Measurements from ENCODE around the gene BBS9.
A peak's percentile ranks its signal among the peaks of the same experiment; 100 is the strongest.

BBS9 gene

GRCh38 chr7:33327427-33327826, 198.1 kb downstream of the BBS9 start:
- H3K27me3 ChIP-seq (ENCODE audit: control insufficient read depth in 1 of 2, insufficient read depth in 1 of 2, low read length in 2 of 2), result no peaks in the 10 kb centered on the region

DNA sequence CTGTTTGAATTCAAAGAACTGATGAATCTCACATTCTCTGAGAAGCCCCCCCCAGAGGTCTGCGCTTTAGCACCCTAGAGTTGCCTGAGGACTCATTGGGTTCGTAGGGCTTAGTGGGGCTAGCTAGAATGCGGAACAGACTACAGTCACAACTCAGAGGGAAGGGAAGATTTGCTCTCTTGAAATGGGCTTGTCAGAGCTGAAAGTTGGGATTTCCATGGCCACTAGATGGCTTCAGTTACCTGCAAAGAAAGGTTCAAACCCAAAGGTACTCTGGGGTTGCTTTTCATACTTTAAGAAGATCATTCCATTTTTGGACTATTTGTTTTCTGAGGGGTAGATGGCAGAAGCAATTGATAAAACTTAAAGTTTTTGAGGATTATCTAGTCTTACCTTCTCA, 205.0 kb downstream of the BBS9 start:
- H3K4me3 ChIP-seq (ENCODE audit: insufficient read depth in 1 of 2, low read depth in 1 of 2, low read length in 2 of 2), result no peak overlapping the region
- H3K14ac ChIP-seq (ENCODE audit: low read length in 2 of 2), result no peak overlapping the region
- no peak overlapping the region for H3K23ac ChIP-seq (ENCODE audit: low read length in 2 of 2)
- DNase-seq, result peak; percentile 14
- no peak overlapping the region for H2AFZ ChIP-seq (ENCODE audit: low read depth, low read length)
- H2BK12ac ChIP-seq (ENCODE audit: low read length in 2 of 2), result no peak overlapping the region
- H3K9me3 ChIP-seq (ENCODE audit: control insufficient read depth, low read length), result no peaks in the 10 kb centered on the region
- no peaks in the 10 kb centered on the region for H3K79me1 ChIP-seq (replicated peaks; ENCODE audit: low read length, poor library complexity, severe bottlenecking)
- no peak overlapping the region for H2AK5ac ChIP-seq (ENCODE audit: low read length, severe bottlenecking)
- no peak overlapping the region for H2BK5ac ChIP-seq (ENCODE audit: low read depth, low read length, poor library complexity, severe bottlenecking)
- no peak overlapping the region for H3K27ac ChIP-seq (ENCODE audit: low read length, poor library complexity, severe bottlenecking)
- no peaks in the 10 kb centered on the region for H3K27me3 ChIP-seq (ENCODE audit: control insufficient read depth in 1 of 2, insufficient read depth in 1 of 2, low read length in 2 of 2)
- no peak overlapping the region for H3K9ac ChIP-seq (ENCODE audit: low read length)
- H2BK15ac ChIP-seq (ENCODE audit: low read depth, poor library complexity, severe bottlenecking), result no peak overlapping the region
- H2BK120ac ChIP-seq (ENCODE audit: low read depth, low read length), result no peak overlapping the region
- H3K18ac ChIP-seq (ENCODE audit: low read depth in 1 of 2, low read length in 2 of 2), result no peak overlapping the region
- 34% methylated on average over 3 of the region's 3 CpGs for WGBS
- H4K8ac ChIP-seq (ENCODE audit: low read length), result no peak overlapping the region
- H3K4ac ChIP-seq (ENCODE audit: low read depth in 1 of 2, low read length in 2 of 2), result no peak overlapping the region
- H3K36me3 ChIP-seq (ENCODE audit: control insufficient read depth in 1 of 2, insufficient read depth in 2 of 2, low read depth in 1 of 2, low read length in 2 of 2), result no peaks in the 10 kb centered on the region
- H3K4me2 ChIP-seq (ENCODE audit: low read length, poor library complexity, severe bottlenecking), result no peak overlapping the region
- H3K4me1 ChIP-seq (ENCODE audit: control insufficient read depth, insufficient read depth, low read depth, low read length), result no peaks in the 10 kb centered on the region
- H4K91ac ChIP-seq (ENCODE audit: low read length), result no peak overlapping the region

More at GRCh38 chr7:33327427-33327826, 198.1 kb downstream of the BBS9 start:
- Histone ChIP-seq H4K91ac (ENCODE audit: low read length) (no peak overlapping the region), H3K14ac (ENCODE audit: low read length in 2 of 2) (no peak overlapping the region), H3K4me2 (ENCODE audit: low read length, poor library complexity, severe bottlenecking) (no peak overlapping the region), H2BK5ac (ENCODE audit: low read depth, low read length, poor library complexity, severe bottlenecking) (no peak overlapping the region), H2BK15ac (ENCODE audit: low read depth, poor library complexity, severe bottlenecking) (no peak overlapping the region), H2AFZ (ENCODE audit: low read depth, low read length) (no peak overlapping the region), H4K8ac (ENCODE audit: low read length) (no peak overlapping the region), H3K27ac (ENCODE audit: low read length, poor library complexity, severe bottlenecking) (no peak overlapping the region), H3K4me1 (ENCODE audit: control insufficient read depth, insufficient read depth, low read depth, low read length) (no peaks in the 10 kb centered on the region), H3K9me3 (ENCODE audit: control insufficient read depth, low read length) (peaks cover 14% of the 10 kb centered on the region), H3K23ac (ENCODE audit: low read length in 2 of 2) (no peak overlapping the region), H2BK120ac (ENCODE audit: low read depth, low read length) (no peak overlapping the region), H2AK5ac (ENCODE audit: low read length, severe bottlenecking) (no peak overlapping the region), H3K36me3 (ENCODE audit: control insufficient read depth in 1 of 2, insufficient read depth in 2 of 2, low read depth in 1 of 2, low read length in 2 of 2) (no peaks in the 10 kb centered on the region), H3K79me1 (replicated peaks; ENCODE audit: low read length, poor library complexity, severe bottlenecking) (no peaks in the 10 kb centered on the region), H3K18ac (ENCODE audit: low read depth in 1 of 2, low read length in 2 of 2) (no peak overlapping the region), H3K4me3 (ENCODE audit: insufficient read depth in 1 of 2, low read depth in 1 of 2, low read length in 2 of 2) (no peak overlapping the region), H3K9ac (ENCODE audit: low read length) (no peak overlapping the region), H2BK12ac (ENCODE audit: low read length in 2 of 2) (no peak overlapping the region), H3K4ac (ENCODE audit: low read depth in 1 of 2, low read length in 2 of 2) (no peak overlapping the region)
- DNase-seq, result no peak
- WGBS, result 80% methylated on average over 1 of the region's 1 CpG

GRCh38 chr7:33336820-33337219, 207.5 kb downstream of the BBS9 start:
- 100% methylated on average over 1 of the region's 2 CpGs for WGBS
- H3K79me1 ChIP-seq (replicated peaks; ENCODE audit: low read length, poor library complexity, severe bottlenecking), result no peaks in the 10 kb centered on the region
- H3K36me3 ChIP-seq (ENCODE audit: control insufficient read depth in 1 of 2, insufficient read depth in 2 of 2, low read depth in 1 of 2, low read length in 2 of 2), result peaks cover 0 to 2% of the 10 kb centered on the region in 2 experiments

GRCh38 chr7:33339074-33339790, 209.9 kb downstream of the BBS9 start:
- Histone ChIP-seq H3K14ac (ENCODE audit: low read length in 2 of 2) (no peak overlapping the region), H3K4me3 (ENCODE audit: insufficient read depth in 1 of 2, low read depth in 1 of 2, low read length in 2 of 2) (peak overlapping the region in 1 of 2 experiments; percentile 8), H4K91ac (ENCODE audit: low read length) (no peak overlapping the region), H3K36me3 (ENCODE audit: control insufficient read depth in 1 of 2, insufficient read depth in 2 of 2, low read depth in 1 of 2, low read length in 2 of 2) (peaks cover 0 to 2% of the 10 kb centered on the region in 2 experiments), H3K27ac (ENCODE audit: low read length, poor library complexity, severe bottlenecking) (no peak overlapping the region), H3K79me1 (replicated peaks; ENCODE audit: low read length, poor library complexity, severe bottlenecking) (no peaks in the 10 kb centered on the region), H2AK5ac (ENCODE audit: low read length, severe bottlenecking) (no peak overlapping the region), H2BK120ac (ENCODE audit: low read depth, low read length) (no peak overlapping the region), H4K8ac (ENCODE audit: low read length) (no peak overlapping the region), H3K9me3 (ENCODE audit: control insufficient read depth, low read length) (no peaks in the 10 kb centered on the region), H2BK12ac (ENCODE audit: low read length in 2 of 2) (no peak overlapping the region), H3K27me3 (ENCODE audit: control insufficient read depth in 1 of 2, insufficient read depth in 1 of 2, low read length in 2 of 2) (no peaks in the 10 kb centered on the region), H3K4ac (ENCODE audit: low read depth in 1 of 2, low read length in 2 of 2) (no peak overlapping the region), H2BK5ac (ENCODE audit: low read depth, low read length, poor library complexity, severe bottlenecking) (no peak overlapping the region), H3K23ac (ENCODE audit: low read length in 2 of 2) (no peak overlapping the region), H2BK15ac (ENCODE audit: low read depth, poor library complexity, severe bottlenecking) (no peak overlapping the region), H3K4me2 (ENCODE audit: low read length, poor library complexity, severe bottlenecking) (no peak overlapping the region), H3K4me1 (ENCODE audit: control insufficient read depth, insufficient read depth, low read depth, low read length) (no peaks in the 10 kb centered on the region), H3K9ac (ENCODE audit: low read length) (no peak overlapping the region), H2AFZ (ENCODE audit: low read depth, low read length) (no peak overlapping the region), H3K18ac (ENCODE audit: low read depth in 1 of 2, low read length in 2 of 2) (no peak overlapping the region)
- DNase-seq, result no peak
- WGBS, result 88% methylated on average over 3 of the region's 3 CpGs

More at GRCh38 chr7:33336820-33337219, 207.5 kb downstream of the BBS9 start:
- Histone ChIP-seq H3K14ac (ENCODE audit: low read length in 2 of 2) (no peak overlapping the region), H3K4me3 (ENCODE audit: insufficient read depth in 1 of 2, low read depth in 1 of 2, low read length in 2 of 2) (no peak overlapping the region), H3K9ac (ENCODE audit: low read length) (no peak overlapping the region), H3K27me3 (ENCODE audit: control insufficient read depth in 1 of 2, insufficient read depth in 1 of 2, low read length in 2 of 2) (no peaks in the 10 kb centered on the region), H2AFZ (ENCODE audit: low read depth, low read length) (no peak overlapping the region), H3K18ac (ENCODE audit: low read depth in 1 of 2, low read length in 2 of 2) (no peak overlapping the region), H3K4me1 (ENCODE audit: control insufficient read depth, insufficient read depth, low read depth, low read length) (no peaks in the 10 kb centered on the region), H2BK15ac (ENCODE audit: low read depth, poor library complexity, severe bottlenecking) (no peak overlapping the region), H2BK5ac (ENCODE audit: low read depth, low read length, poor library complexity, severe bottlenecking) (no peak overlapping the region), H4K91ac (ENCODE audit: low read length) (no peak overlapping the region), H3K27ac (ENCODE audit: low read length, poor library complexity, severe bottlenecking) (no peak overlapping the region), H3K4ac (ENCODE audit: low read depth in 1 of 2, low read length in 2 of 2) (no peak overlapping the region), H4K8ac (ENCODE audit: low read length) (no peak overlapping the region), H2BK12ac (ENCODE audit: low read length in 2 of 2) (no peak overlapping the region), H3K9me3 (ENCODE audit: control insufficient read depth, low read length) (no peaks in the 10 kb centered on the region), H3K4me2 (ENCODE audit: low read length, poor library complexity, severe bottlenecking) (no peak overlapping the region), H2BK120ac (ENCODE audit: low read depth, low read length) (no peak overlapping the region), H2AK5ac (ENCODE audit: low read length, severe bottlenecking) (no peak overlapping the region), H3K23ac (ENCODE audit: low read length in 2 of 2) (no peak overlapping the region)
- DNase-seq, result no peak
